HG03175 (cell line): ENCODE data around the gene ARHGEF19.
"Not testable (repeated sequence)": the region's sequence is repeated elsewhere in the genome, so short reads cannot be mapped to it uniquely, and the experiment has no call there.

Source experiments
- ATAC-seq: cut with Tn5 transposase; IDR thresholded peaks from one replicate; pipeline ENCODE4 v1.9.1; 2021; ENCODE audit warnings: mild to moderate bottlenecking, moderate library complexity; ENCODE audit not compliant: unreplicated experiment

The ARHGEF19 gene

DNA sequence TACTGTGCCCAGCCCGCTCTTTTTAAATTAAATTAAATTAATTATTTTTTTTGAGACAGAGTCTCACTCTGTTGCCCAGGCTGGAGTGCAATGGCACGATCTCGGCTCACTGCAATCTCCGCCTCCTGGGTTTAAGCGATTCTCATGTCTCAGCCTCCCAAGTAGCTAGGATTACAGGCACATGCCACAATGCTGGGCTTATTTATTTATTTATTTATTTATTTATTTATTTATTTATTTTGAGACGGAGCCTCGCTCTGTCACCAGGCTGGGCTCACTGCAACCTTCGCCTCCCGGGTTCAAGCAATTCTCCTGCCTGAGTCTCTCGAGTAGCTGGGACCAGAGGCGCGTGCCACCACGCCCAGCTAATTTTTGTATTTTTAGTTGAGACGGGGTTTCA is 10.3 kb upstream of the ARHGEF19 start:
- ATAC-seq, result not testable (repeated sequence)

DNA sequence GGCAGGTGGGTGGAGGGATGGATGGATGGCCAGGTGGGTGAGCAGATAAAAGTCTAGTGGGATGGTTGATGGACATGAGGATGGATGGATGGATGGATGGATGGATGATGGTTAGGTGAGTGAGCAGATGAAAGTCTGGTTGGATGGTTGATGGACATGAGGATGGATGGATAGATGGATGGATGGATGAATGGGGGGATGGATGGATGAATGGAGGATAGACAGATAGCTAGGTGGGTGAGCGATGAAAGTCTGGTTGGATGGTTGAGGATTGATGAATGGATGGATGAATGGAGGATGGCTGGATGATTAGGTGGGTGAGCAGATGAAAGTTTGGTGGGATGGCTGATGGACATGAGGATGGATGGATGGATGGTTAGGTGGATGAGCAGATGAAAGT is 9.0 kb upstream of the ARHGEF19 start:
- ATAC-seq, result no peak

DNA sequence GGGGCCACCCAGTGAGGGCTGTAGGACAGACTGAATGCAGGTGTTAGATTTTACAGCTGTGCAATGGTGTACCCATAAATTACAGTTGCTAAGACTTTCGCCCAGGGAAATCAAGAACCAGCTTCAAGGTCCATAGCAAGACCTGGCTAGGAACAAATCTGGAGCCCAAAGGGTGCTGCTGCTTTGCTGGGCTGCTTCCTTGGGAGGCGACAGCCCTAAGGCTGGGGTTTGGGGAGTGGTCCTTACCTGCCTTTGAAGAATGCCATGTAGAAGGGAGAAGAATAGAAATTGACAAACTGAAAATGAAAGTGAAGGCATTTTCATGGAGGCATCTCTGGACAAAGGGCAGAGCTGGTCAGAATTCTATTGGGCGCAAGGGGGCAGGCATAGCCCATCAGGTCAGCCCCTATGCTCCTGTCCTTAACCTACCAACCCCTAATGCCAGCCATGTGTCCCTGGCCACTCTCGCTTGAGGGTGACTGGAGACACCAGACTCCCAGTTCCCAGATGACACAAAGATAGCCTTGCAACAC is 7.6 kb upstream of the ARHGEF19 start:
- ATAC-seq, result no peak

DNA sequence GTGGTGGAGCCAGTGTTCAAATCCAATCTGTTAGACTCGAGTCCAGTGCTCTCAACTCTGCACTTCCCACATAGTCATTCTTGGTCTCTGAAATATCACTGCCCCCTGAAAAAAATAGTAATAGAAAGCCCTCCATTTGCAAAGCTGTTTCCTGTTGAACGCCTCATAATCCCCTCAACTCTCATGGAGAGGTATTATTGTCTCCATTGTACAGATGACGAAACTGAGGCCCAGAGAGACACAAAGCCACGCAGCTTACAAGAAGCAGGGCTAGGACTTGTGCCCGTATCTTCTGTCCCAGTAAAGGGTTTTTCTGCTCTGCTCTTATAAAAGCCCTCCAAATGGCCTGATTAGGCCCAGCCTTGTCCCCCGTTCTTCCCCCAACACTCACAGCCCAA is 6.2 kb upstream of the ARHGEF19 start:
- ATAC-seq, result no peak

DNA sequence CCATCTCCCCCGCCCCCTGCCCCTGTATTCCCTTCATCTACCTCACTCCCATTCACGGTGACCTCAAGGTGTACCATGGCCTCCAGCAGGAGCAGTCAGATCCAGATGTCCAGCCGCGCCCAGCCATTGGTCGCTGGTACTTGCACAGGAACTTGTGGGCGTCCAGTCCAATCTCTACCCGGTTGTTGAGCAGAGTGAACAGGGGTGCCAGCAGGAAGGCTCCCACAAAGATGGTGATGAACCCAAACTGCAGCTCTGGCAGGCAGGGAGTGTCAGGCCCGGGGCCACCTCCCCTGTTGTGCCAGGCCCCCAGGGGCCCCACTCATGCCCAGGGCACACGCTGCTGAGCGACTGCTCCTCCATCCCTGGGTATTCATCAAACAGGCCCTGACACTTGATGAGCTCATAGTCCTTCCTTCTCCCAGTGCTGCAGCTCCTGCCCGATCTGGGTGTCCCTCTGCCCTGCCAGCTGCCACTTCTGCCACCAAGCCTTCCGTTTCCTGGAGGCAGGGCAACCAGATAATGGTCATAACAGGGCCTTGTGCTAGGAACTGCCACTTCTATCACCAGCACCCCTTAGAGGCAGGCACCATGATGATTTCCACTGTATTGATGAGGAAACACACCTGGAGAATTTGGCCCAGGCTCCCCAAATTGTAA is 5.7 kb upstream of the ARHGEF19 start:
- ATAC-seq, result no peak

DNA sequence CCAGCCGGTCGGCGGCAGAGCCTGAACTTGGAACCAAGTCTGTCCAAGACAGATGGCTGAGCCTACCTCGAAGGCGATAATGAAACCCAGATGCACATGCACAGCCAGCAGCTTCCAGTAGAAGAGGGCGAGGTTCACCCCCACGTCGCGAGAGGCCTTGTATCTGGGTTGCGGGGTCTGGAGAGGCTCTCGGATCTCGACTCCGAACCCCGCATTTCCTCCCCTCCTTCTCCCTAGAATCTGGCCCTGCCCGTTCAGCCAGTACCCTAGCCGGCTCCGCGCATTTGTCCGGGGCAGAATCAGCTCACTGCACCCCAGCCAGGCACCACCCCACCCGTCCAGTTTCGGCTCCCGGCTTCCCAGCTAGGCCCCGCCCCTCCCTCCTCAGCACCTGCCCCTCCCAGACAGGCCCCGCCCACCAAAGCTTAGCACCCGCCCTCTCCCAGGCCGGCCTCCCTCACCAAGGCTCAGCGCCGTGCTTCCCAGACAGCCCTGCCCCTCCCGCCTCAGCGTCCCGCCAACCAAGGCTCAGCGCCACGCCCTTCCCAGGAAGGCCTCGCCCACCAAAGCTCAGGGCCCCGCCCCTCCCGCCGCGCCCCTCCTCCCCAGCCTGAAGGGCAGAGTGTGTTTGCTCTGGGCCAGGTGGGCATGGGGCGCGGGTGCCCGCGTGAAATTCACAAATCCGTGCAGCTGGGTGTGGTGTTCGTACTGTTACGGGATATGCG is 4.8 kb upstream of the ARHGEF19 start:
- ATAC-seq, result peak; percentile 87

DNA sequence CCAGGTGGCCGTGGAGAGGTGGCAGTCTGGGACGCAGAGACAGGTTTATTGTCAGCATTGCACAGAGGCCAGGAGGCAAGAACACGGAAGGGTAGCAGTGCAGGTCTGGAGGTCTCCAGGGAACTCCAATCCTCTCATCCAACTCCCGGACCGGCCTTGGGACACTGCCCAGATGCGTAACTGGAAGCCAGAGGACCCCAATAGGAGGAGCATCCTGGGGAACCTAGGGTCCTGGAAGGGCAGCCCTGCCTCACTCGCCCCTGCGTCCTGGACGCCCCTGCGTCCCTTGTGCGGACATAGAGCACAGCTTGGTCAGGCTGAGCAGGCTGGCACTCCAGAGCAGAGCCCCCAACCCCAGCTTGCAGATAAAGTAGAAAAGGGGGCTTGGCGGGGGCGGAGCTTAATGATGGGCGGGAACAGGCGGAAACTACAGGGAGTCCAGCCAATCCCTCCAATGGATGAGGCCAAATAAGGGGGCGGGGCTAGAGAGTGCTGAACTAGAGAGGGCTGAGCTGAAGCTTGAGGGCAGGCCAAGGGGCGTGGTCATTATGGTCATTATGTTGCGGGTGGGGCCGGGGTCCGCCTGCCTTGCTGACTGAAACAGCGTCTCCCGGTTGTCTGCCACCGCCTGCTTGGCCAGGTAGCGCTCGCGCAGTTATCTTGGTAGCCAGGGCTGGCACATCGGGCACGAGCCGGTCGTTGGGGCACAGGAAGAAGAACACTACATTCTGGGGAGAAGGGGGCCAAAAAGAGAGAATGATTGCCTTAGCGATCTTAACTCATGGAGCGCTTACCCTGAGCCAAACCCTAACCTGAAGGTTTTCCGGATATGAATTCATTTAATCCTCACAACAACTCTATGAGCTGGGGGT is 3.7 kb upstream of the ARHGEF19 start:
- no peak for ATAC-seq

DNA sequence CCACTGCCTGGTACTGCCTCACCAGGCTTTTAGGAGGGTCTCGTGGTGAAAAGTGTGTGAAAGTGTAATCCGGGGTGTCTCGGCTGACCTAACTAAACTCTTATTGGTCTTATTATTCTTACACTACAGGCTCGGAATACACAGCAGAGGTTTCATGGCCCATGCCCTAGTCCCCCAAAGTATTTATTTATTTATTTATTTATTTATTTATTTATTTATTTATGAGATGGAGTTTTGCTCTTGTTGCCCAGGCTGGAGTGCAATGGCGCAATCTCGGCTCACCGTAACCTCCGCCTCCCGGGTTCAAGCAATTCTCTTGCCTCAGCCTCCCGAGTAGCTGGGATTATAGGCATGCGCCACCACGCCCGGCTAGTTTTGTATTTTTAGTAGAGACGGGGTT is 2.8 kb upstream of the ARHGEF19 start:
- not testable (repeated sequence) for ATAC-seq

DNA sequence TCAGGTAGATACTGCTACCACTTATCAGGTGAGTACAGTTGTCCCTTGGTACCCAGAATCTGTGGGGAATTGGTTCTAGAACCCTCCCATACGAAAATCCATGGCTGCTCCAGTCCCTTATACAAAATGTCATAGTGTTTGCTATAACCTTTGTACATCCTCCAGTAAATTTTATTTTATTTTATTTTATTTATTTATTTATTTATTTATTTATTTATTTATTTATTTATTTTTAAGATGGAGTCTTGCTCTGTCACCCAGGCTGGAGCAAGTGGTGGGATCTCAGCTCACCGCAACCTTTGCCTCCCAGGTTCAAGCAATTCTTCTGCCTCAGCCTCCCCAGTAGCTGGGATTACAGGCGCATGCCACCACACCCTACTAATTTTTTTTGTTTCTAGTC is 1.1 kb upstream of the ARHGEF19 start:
- ATAC-seq, result not testable (repeated sequence)

DNA sequence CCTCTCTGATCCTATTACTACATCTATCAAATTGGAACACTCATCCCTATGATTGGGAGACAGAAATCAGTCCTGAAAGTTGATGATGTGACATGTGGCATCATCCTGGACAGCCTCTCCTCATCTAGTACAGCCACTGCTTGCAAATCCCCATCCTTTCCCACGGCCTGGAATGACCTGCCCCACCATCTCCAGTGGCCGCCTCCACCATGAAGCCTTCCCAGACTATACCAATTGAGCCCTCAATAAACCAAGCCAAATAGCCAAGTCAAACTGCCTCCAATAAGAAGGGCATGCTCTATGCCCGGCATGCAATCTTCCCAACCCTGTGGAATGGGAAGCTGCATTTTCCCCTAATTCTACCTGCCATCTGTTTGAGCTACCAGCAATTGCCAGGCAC is 561 bp upstream of the ARHGEF19 start:
- no peak for ATAC-seq

DNA sequence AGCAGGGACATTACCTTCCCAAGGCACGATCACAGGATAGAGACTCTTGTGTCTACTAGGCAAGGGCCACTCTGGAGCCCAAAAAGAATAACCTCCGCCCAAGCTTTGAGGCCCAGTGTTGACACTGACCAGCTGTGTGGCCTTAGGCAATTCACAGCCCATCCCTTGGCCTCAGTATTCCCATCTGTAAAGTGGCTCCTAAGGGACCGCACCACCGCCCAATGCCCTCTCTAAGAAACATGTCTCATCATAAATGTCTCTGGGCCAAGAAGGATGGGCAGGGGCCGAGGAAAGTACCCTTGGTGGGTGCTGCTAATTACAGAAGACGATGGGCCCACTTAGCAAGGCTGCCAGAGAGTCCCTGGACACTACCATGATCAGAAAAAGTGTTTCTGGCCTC is 628 bp downstream of the ARHGEF19 start:
- no peak for ATAC-seq

DNA sequence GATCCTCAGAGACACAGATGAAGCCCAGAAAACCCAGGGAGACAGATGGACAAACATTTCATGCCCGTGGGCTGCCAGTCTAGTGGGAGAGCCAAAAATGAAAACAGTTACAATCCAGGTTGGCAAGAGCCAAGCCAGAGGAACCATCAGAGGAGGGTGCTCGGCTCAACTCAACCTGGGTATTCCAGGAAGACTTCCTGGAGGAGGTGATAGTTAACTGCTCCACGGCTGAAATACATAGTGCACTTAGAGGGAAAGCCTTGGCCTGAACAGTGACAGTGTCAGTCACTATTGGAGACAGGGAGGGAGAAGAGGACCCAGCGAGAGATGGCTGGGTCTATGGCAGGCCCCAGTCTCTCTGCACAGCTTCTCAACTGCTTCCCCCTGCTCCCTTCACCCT is 1.9 kb downstream of the ARHGEF19 start:
- ATAC-seq, result no peak

DNA sequence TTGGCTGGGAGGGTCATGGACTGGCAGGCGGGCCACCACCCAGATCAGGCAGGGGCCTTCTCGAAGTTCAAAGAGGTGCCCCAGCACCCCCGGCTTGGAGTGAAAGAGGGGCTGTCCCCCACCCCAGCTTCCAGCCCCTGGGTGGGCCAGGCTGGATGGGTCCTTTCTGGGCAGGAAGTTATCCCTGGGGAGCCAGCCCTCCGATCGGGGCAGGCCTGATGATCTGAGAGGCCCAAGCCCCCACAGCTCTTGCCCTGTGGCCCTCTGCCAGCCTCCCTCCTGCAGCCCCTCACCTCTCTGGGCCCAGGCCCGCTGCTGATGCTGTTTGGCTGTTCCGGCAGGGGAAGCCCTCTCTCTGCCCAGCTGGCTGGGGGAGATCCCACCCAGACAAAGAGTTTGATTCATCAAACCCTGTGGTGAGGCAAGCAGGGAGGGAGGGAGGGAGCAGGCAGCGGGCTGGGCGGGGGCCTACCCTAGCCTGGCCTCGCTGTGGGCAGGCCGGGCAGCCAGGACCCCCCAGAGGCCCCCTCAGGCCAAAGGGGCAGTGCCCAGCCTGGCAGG is 2.5 kb downstream of the ARHGEF19 start:
- no peak for ATAC-seq

DNA sequence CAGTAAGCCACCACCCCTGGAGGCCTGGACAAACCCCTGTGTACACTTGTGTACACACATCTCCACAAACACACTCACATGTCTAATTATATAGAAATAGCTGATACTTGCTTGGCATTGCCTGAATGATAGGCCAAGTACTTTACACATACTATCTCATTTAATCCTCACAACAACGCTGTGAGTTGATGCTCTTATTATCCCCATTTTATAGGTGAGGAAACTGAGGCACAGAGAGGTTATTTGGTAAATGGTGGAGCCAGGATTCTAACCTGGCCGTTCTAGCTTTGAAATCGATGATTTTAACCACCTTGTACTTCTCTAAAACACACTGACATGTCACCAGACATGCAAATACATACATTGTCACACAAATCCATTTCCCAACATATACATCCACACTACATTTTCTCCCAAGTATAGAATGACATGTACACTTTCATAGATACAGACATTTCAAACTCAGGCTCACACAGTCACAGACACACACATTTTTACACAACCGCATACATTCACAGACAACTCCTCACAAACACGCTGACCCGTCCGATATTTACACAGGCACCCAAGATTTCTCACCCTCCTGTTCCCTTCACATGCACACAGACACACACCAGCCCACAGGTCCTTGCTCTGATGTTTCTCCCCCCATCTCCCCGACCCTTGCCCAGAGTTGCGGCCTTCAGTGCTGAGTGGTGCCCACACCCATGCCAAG is 3.2 kb downstream of the ARHGEF19 start:
- no peak for ATAC-seq

DNA sequence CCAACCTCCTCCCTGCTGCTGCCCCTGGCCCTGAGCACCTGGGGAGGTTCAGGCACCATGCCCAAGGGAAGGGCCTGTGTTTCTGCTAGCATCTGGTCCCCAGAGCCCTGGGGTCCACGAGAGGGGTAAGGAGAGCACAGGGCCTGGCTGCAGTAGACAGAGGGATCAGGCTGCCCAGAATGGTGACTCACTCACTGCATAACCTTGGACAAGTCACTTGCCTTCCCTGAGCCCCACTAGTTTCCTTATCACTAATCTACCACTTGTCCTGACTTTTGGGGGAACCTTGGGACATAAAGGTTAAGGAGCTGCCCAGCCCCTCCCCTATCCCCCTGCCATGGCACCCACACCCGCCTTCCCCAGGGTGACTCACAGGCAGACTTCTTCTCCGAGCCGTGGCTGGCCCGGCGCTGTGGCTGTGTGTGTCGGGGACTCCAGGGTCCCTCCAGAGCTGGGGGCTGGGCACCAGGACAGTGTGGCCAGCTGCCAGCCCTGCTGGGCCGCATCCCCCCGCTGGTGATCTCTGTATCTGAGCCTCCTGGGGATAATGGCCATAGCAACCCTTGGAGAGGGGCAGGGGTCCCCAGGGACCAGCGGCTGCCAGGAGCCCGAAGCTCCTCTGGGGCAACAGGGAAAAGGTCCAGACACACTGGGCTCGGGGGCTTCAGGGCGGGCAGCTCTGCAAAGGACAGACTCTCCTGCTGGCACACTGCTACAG is 4.0 kb downstream of the ARHGEF19 start:
- ATAC-seq, result no peak

DNA sequence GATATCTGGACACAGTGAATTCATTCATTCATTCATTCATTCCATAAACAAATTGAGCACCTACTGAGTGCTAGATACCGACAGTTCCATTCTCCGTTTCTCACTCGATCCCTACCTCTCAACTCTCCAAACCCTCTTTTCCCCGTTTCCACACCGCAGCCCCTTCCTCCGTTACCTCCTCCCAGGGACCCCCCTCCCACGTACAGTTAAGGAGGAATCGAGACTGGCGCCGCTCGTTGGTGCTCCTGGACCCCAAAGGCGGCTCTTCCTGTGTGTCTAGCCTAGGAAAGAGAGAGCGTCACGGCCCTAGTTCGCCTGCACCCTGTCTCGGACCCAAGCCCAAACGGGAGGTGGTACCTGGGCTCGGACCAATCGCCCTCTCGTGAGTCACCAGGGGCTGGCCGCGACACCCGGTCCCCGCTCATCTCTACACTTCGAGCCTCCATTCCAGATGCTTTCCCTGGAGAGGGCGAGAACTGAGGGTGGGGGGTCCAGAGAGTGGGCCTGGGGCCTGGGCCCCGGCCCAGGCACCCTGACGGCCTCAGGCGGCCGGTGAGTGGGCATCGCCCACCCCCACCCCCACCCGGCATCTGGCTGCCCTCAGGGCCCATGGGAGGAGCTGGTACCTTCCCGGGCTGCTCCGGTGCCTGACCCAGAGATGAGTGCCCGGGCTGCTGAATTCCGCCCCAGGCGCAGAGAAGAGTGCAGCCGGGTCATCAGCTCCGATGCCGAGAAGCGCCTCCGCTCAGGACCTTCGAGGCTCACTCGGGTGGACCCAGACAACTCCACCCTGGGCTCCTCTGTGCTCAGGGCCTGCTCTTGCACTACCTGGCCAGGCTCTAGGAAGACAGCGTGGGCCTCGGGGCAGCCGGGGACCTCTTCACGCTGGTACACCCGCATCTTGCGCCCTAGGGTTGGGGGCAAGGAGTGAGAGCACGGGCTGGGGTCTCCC is 4.9 kb downstream of the ARHGEF19 start:
- no peak for ATAC-seq

DNA sequence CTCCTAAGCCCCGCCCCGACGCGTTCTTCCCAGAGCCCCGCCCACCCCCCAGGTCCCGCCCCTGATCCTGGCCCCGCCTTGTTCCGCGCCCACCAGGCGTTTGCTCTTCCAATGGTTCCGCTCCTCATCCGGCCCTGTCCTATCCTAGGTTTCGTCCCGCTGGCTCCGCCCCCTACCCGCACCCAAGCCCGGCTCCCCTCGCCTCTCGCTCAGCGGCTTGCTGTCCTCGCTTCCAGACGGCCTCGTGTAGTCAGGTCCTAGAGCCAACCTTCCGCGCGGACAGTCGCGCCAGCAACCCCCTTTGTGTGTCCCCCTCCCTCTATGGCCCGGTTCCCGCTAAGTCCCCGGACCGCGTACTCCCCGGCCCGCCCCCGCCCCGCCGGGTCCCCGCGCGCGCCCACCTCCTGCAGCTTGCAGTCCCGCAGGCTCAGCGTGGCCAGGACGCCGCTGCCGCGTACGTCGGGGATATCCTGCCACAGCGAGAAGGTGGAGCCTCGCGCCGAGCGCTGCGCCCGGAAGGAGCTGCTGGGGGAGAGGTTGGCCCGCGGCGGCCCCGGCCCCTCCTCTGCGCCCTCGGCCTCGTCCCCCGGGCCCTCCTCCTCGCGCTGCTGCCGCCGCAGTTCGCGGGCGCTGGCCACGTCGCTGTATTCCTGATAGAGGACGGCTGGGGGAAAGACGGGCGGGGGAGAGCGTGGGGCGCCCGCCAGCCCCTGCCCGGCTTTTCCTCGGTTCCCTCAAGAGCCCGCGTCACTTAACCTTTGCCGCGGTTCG is 5.7 kb downstream of the ARHGEF19 start:
- ATAC-seq, result peak; percentile 70
